COR-L47 (cell line): Measurements from ENCODE around the gene UCHL1.
A peak's percentile ranks its signal among the peaks of the same experiment; 100 is the strongest.

ENCODE experiments used
- DNase-seq: peaks from one replicate; lab custom pipeline; 2025; lab: John Stamatoyannopoulos, UW

UCHL1 gene

GRCh38 chr4:41256740-41257256 lies at the start of gene UCHL1:
UCHL1 (plus strand) TSS chr4:41256928; CDS start chr4:41256977, 49 bp downstream.
- DNase-seq: peak; percentile 95

GRCh38 chr4:41207291-41207831 lies 49.4 kb upstream of the UCHL1 start:
- no peak for DNase-seq

- DNase-seq: no peak
Measured at GRCh38 chr4:41209187-41209586, 47.5 kb upstream of the UCHL1 start.

GRCh38 chr4:41209901-41210300 lies 46.8 kb upstream of the UCHL1 start:
- no peak for DNase-seq

GRCh38 chr4:41211951-41212615 lies 44.6 kb upstream of the UCHL1 start:
- DNase-seq: no peak

- DNase-seq: peak; percentile 48
Measured at GRCh38 chr4:41212616-41213203, 44.0 kb upstream of the UCHL1 start.

GRCh38 chr4:41213625-41214135 lies 43.0 kb upstream of the UCHL1 start:
- peak; percentile 23 for DNase-seq

GRCh38 chr4:41214136-41214824 lies 42.4 kb upstream of the UCHL1 start, which contains the start of gene APBB2:
APBB2 (minus strand) TSS chr4:41214542; CDS start chr4:41033254, 181,288 bp downstream.
- DNase-seq: peak; percentile 98

GRCh38 chr4:41214825-41215146 lies 41.9 kb upstream of the UCHL1 start:
- DNase-seq: no peak

GRCh38 chr4:41215155-41215554 lies 41.6 kb upstream of the UCHL1 start:
- DNase-seq: no peak

- no peak for DNase-seq
Measured at GRCh38 chr4:41215969-41216293, 40.8 kb upstream of the UCHL1 start.

GRCh38 chr4:41216294-41217019 lies 40.3 kb upstream of the UCHL1 start:
- DNase-seq: peak; percentile 95

GRCh38 chr4:41217020-41217333 lies 39.8 kb upstream of the UCHL1 start:
- DNase-seq: no peak

GRCh38 chr4:41217374-41217773 lies 39.4 kb upstream of the UCHL1 start:
- DNase-seq: no peak

- DNase-seq: no peak
Measured at GRCh38 chr4:41218703-41219102, 38.0 kb upstream of the UCHL1 start.

- DNase-seq: no peak
Measured at GRCh38 chr4:41219421-41219950, 37.2 kb upstream of the UCHL1 start.

- no peak for DNase-seq
Measured at GRCh38 chr4:41221850-41222645, 34.7 kb upstream of the UCHL1 start.

- no peak for DNase-seq
Measured at GRCh38 chr4:41227902-41228301, 28.8 kb upstream of the UCHL1 start.

- no peak for DNase-seq
Measured at GRCh38 chr4:41232406-41232805, 24.3 kb upstream of the UCHL1 start.

- DNase-seq: no peak
Measured at GRCh38 chr4:41232856-41233255, 23.9 kb upstream of the UCHL1 start.

- no peak for DNase-seq
Measured at GRCh38 chr4:41236032-41236431, 20.7 kb upstream of the UCHL1 start.
